ENCODE results near the gene PMFBP1. TPM values are rescaled to one million over a fixed set of nuclear protein-coding genes. Genes with fewer than 3 reads are reported as not detected.

The PMFBP1 gene
- polyA plus RNA-seq, 1 of the 3 experiments (the other 2 are of a cell fraction), result 0.16 TPM

GRCh38 chr16:72113616-72113945 lies 58.4 kb downstream of the PMFBP1 start (continued):
- TF ChIP-seq IRF3 (IDR thresholded peaks at IDR 0.05; ENCODE audit: low read depth, low read length) (no peak), POLR2AphosphoS5 (IDR thresholded peaks at IDR 0.05; ENCODE audit: low read depth, low read length) (no peak)

- Histone ChIP-seq H3K9ac (no peak overlapping the region), H3K36me3 (replicated peaks in 1 of 2; ENCODE audit: control insufficient read depth in 1 of 2, insufficient read depth in 2 of 2, low read length in 1 of 2) (peaks cover 14 to 49% of the 10 kb centered on the region in 2 experiments), H3K9me3 (no peaks in the 10 kb centered on the region), H3K27me3 (ENCODE audit: insufficient read depth) (no peaks in the 10 kb centered on the region), H4K20me1 (ENCODE audit: insufficient read depth) (no peaks in the 10 kb centered on the region), H3K4me1 (ENCODE audit: control insufficient read depth in 1 of 2, insufficient read depth in 2 of 2, low read depth in 1 of 2, low read length in 1 of 2) (peaks cover 0 to 2% of the 10 kb centered on the region in 2 experiments; a peak in 2 of 4 replicates), H2AFZ (ENCODE audit: low read depth) (no peak overlapping the region), H3K79me2 (ENCODE audit: insufficient read depth) (no peaks in the 10 kb centered on the region), H3K27ac (ENCODE audit: low read depth in 2 of 2, low read length in 1 of 2) (no peak overlapping the region), H3K4me3 (ENCODE audit: low read depth in 2 of 2, low read length in 1 of 2) (no peak overlapping the region), H3F3A (replicated peaks; ENCODE audit: insufficient read depth) (no peaks in the 10 kb centered on the region), H3K4me2 (no peak overlapping the region), H3K9me2 (no peaks in the 10 kb centered on the region)
- ChIA-PET CTCF (interaction anchor here (1.0 to 3.3 kb wide), 3 partner anchors 11 to 14 kb away, joined by 3 to 15 read pairs (median 9); no protein-coding TSS in a partner anchor), POLR2A (interaction anchor here (0.5 kb wide), 1 partner anchor 17 kb away, joined by 4 read pairs; no protein-coding TSS in a partner anchor)
- WGBS (ENCODE audit: low lambda C conversion rate), result 97% methylated on average over 6 of the region's 7 CpGs
- no peak for TF ChIP-seq REST (IDR thresholded peaks at IDR 0.05; ENCODE audit: low read depth, low read length)
- TF ChIP-seq USF2 (IDR thresholded peaks at IDR 0.05; ENCODE audit: borderline replicate concordance, low read depth, low read length), result no peak
- TF ChIP-seq PBX3 (IDR thresholded peaks at IDR 0.05), result no peak
- no peak for TF ChIP-seq NRF1 (IDR thresholded peaks at IDR 0.05; ENCODE audit: low read depth, low read length)
- TF ChIP-seq MXI1 (IDR thresholded peaks at IDR 0.05; ENCODE audit: low read depth, low read length), result no peak
- TF ChIP-seq GATA2 (CRISPR knock-in tag; IDR thresholded peaks at IDR 0.05), result no peak
- no peak for TF ChIP-seq IRF3 (IDR thresholded peaks at IDR 0.05; ENCODE audit: low read depth, low read length)
- TF ChIP-seq TAF1 (IDR thresholded peaks at IDR 0.05; ENCODE audit: borderline replicate concordance, low read depth, low read length), result no peak
- TF ChIP-seq RXRA (IDR thresholded peaks at IDR 0.05; ENCODE audit: borderline replicate concordance, low read depth), result no peak
- TF ChIP-seq YY1 (IDR thresholded peaks at IDR 0.05; ENCODE audit: low read depth), result no peak
- no peak for TF ChIP-seq RAD21 (IDR thresholded peaks at IDR 0.05; ENCODE audit: low read length)
- TF ChIP-seq MAX (IDR thresholded peaks at IDR 0.05; ENCODE audit: low read depth), result no peak
- TF ChIP-seq FOSL2 (IDR thresholded peaks at IDR 0.05; ENCODE audit: borderline replicate concordance, low read depth), result no peak
- TF ChIP-seq FOXJ3 (CRISPR knock-in tag; IDR thresholded peaks at IDR 0.05), result no peak
- no peak for DNase-seq
Observed at GRCh38 chr16:72112906-72113615, 58.9 kb downstream of the PMFBP1 start.
